ENCODE results near the gene GLOD4. TPM values are rescaled to one million over a fixed set of nuclear protein-coding genes. Genes with fewer than 3 reads are reported as not detected.
"Not testable (repeated sequence)": the region's sequence is repeated elsewhere in the genome, so short reads cannot be mapped to it uniquely, and the experiment has no call there.

The GLOD4 gene
- total and polyA plus RNA-seq, 11 donors: 14.0 to 39.7 (median 25.4) TPM

- ATAC-seq: no peak
- 79 to 86% (median 86%) methylated on average over 5 of the region's 5 CpGs for WGBS, 4 donors
- peaks cover 0 to 91% (median 85%) of the 10 kb centered on the region in 9 donors for H3K36me3 ChIP-seq
- no peaks in the 10 kb centered on the region for H3K9me3 ChIP-seq
- no peak for DNase-seq
- TF ChIP-seq CTCF (IDR thresholded peaks at IDR 0.05) (no peak), POLR2A (IDR thresholded peaks at IDR 0.05) (no peak)
- H3K27ac ChIP-seq: no peak overlapping the region
- no peaks in the 10 kb centered on the region for H3K4me1 ChIP-seq
- no peaks in the 10 kb centered on the region for H3K27me3 ChIP-seq
- intact Hi-C loops (cut with DNase I): no loop called here
- H3K4me3 ChIP-seq: no peak overlapping the region
Measured at GRCh38 chr17:773016-773415, 9.1 kb downstream of the GLOD4 start.

GRCh38 chr17:767076-767475, 15.0 kb downstream of the GLOD4 start:
- no peak overlapping the region for H3K4me3 ChIP-seq

GRCh38 chr17:760371-760770, 21.7 kb downstream of the GLOD4 start:
- Histone ChIP-seq H3K4me3 (no peak overlapping the region), H3K36me3 (peaks cover 0 to 83% (median 75%) of the 10 kb centered on the region in 9 donors), H3K9me3 (no peaks in the 10 kb centered on the region), H3K27me3 (no peaks in the 10 kb centered on the region), H3K4me1 (peaks cover 0 to 23% (median 0%) of the 10 kb centered on the region in 12 donors), H3K27ac (peak overlapping the region; percentile 28 to 84 (median 68))
- no peak for TF ChIP-seq POLR2A (IDR thresholded peaks at IDR 0.05)
- TF ChIP-seq CTCF (IDR thresholded peaks at IDR 0.05): no peak
- DNase-seq (peak; percentile 52 to 72 (median 68)), ATAC-seq (peak; percentile 74 to 91 (median 80))
- WGBS, 4 donors: 48 to 59% (median 55%) methylated on average over 9 of the region's 9 CpGs
- intact Hi-C loops (cut with DNase I): no loop called here

More at GRCh38 chr17:767076-767475, 15.0 kb downstream of the GLOD4 start:
- H3K4me1 ChIP-seq: no peaks in the 10 kb centered on the region
- TF ChIP-seq CTCF (IDR thresholded peaks at IDR 0.05): no peak
- TF ChIP-seq POLR2A (IDR thresholded peaks at IDR 0.05): no peak
- ATAC-seq (peak in 1 of 4 donors; percentile 47), DNase-seq (no peak)
- no peaks in the 10 kb centered on the region for H3K27me3 ChIP-seq
- H3K36me3 ChIP-seq: peaks cover 0 to 85% (median 82%) of the 10 kb centered on the region in 9 donors
- no peaks in the 10 kb centered on the region for H3K9me3 ChIP-seq
- peak overlapping the region in 2 of 12 donors; percentile 48 to 49 for H3K27ac ChIP-seq
- intact Hi-C loops (cut with DNase I): no loop called here
- WGBS, 4 donors: 51 to 67% (median 53%) methylated on average over 3 of the region's 3 CpGs

GRCh38 chr17:759964-760363, 22.1 kb downstream of the GLOD4 start:
- ATAC-seq: peak in 2 of 4 donors; percentile 4 to 23
- WGBS, 4 donors: 66 to 80% (median 72%) methylated on average over 5 of the region's 5 CpGs
- no peak overlapping the region for H3K4me3 ChIP-seq
- peak overlapping the region in 11 of 12 donors; percentile 40 to 84 (median 69) for H3K27ac ChIP-seq
- H3K27me3 ChIP-seq: no peaks in the 10 kb centered on the region
- intact Hi-C loops (cut with DNase I): no loop called here
- H3K4me1 ChIP-seq: peaks cover 0 to 23% (median 0%) of the 10 kb centered on the region in 12 donors
- H3K9me3 ChIP-seq: no peaks in the 10 kb centered on the region
- H3K36me3 ChIP-seq: peaks cover 0 to 79% (median 71%) of the 10 kb centered on the region in 9 donors
- TF ChIP-seq CTCF (IDR thresholded peaks at IDR 0.05) (no peak), POLR2A (IDR thresholded peaks at IDR 0.05) (no peak)
- no peak for DNase-seq

- intact Hi-C loops (cut with DNase I); H3K4me3 ChIP-seq; H3K9me3 ChIP-seq; H3K27me3 ChIP-seq; ATAC-seq; DNase-seq: not testable (repeated sequence)
- H3K4me1 ChIP-seq: peaks cover 0 to 24% (median 6%) of the 10 kb centered on the region in 12 donors
- H3K36me3 ChIP-seq: peaks cover 0 to 46% (median 36%) of the 10 kb centered on the region in 9 donors
- WGBS, 4 donors: 42 to 55% (median 50%) methylated on average over 15 of the region's 15 CpGs
- peak overlapping the region in 9 of 12 donors; percentile 1 to 81 (median 55) for H3K27ac ChIP-seq
Measured at GRCh38 chr17:756010-756567, 26.0 kb downstream of the GLOD4 start.

- Histone ChIP-seq H3K4me1 (peaks cover 0 to 27% (median 13%) of the 10 kb centered on the region in 12 donors), H3K36me3 (peaks cover 0 to 40% (median 29%) of the 10 kb centered on the region in 9 donors), H3K27ac (peak overlapping the region in 9 of 12 donors; percentile 1 to 81 (median 55))
- WGBS, 4 donors: 87 to 94% (median 92%) methylated on average over 9 of the region's 9 CpGs
- H3K4me3 ChIP-seq; H3K27me3 ChIP-seq; H3K9me3 ChIP-seq; intact Hi-C loops (cut with DNase I); DNase-seq; ATAC-seq: not testable (repeated sequence)
Measured at GRCh38 chr17:755319-755961, 26.6 kb downstream of the GLOD4 start.
